OCI-LY1 (cell line): ENCODE measurements around the gene SPIB.

ENCODE experiments used
- EZH2 ChIP-seq: fragments of 200-600 bp; sonication (generic), shearing (Covaris generic); IDR thresholded peaks from 2 replicates; pipeline ENCODE4 v1.8.0; 2017; ENCODE audit warnings: borderline replicate concordance, mixed run types, mild to moderate bottlenecking, antibody characterized with exemption, low read length, moderate library complexity, mixed read lengths
- TF ChIP-seq, protein P1 (sequence below): fragments of 200-600 bp; sonication (generic), shearing (Covaris generic); IDR thresholded peaks from 2 replicates; pipeline ENCODE4 v1.5.1; 2017; ENCODE audit warnings: mild to moderate bottlenecking, antibody characterized with exemption, low read length, moderate library complexity, mixed read lengths

DNA sequence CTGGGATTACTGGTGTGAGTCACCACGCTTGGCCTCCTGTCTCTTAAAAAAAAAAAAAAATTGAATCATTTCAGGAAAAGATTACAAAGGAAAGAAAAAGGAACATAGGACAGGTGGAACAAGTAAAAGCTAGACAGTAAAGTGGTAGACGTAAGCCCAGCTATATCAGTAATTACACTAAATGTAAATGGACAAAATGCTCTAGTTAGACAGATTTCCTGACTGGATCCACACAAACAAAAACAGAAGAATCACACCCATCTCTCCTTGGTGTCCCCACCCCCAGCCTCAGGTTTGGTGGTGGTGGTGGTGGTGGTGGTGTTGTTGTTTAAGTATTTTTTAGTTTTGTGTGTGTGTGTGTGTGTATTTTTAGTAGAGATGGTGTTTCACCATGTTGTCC is 6.3 kb upstream of the SPIB start:
- TF ChIP-seq, protein P1, sequence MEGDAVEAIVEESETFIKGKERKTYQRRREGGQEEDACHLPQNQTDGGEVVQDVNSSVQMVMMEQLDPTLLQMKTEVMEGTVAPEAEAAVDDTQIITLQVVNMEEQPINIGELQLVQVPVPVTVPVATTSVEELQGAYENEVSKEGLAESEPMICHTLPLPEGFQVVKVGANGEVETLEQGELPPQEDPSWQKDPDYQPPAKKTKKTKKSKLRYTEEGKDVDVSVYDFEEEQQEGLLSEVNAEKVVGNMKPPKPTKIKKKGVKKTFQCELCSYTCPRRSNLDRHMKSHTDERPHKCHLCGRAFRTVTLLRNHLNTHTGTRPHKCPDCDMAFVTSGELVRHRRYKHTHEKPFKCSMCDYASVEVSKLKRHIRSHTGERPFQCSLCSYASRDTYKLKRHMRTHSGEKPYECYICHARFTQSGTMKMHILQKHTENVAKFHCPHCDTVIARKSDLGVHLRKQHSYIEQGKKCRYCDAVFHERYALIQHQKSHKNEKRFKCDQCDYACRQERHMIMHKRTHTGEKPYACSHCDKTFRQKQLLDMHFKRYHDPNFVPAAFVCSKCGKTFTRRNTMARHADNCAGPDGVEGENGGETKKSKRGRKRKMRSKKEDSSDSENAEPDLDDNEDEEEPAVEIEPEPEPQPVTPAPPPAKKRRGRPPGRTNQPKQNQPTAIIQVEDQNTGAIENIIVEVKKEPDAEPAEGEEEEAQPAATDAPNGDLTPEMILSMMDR = no peak
- TF ChIP-seq EZH2 = no peak
